CD4-positive, alpha-beta T cell (primary cell): Measurements from ENCODE around the gene SETX. TPM values are rescaled to one million over a fixed set of nuclear protein-coding genes. Genes with fewer than 3 reads are reported as not detected.
A peak's percentile ranks its signal among the peaks of the same experiment; 100 is the strongest.

Source experiments
- ATAC-seq: fragments of 200-7000 bp; cut with Tn5 transposase; one replicate; pipeline ENCODE4 v1.10.0; 2022; ENCODE audit warnings: mild to moderate bottlenecking; ENCODE audit not compliant: poor library complexity
- CTCF ChIA-PET: fragments of 350-600 bp; sonication (Branson Sonifier 250); formaldehyde crosslinking; loops from one replicate; lab custom pipeline; 2021; ENCODE audit warnings: antibody characterized with exemption, inconsistent platforms; lab: Charles Lee
- POLR2A ChIA-PET: fragments of 350-600 bp; sonication (Branson Sonifier 250); formaldehyde crosslinking; loops from one replicate; lab custom pipeline; 2021; ENCODE audit warnings: antibody characterized with exemption, inconsistent platforms; lab: Charles Lee
- DNase-seq, 14 experiments: peaks; one replicate each; pipeline ENCODE4 v3.0.0-alpha.2; 2013 to 2020; ENCODE audit warnings: mixed read lengths in 2 of 14
- H3K27ac ChIP-seq, 2 donors: one replicate each; pipeline versions ENCODE4 v1.5.1 to v1.7.0; 2013; ENCODE audit warnings: low read length in 2 of 2, low read depth in 1 of 2, mild to moderate bottlenecking in 1 of 2
- H3K27me3 ChIP-seq, 2 experiments: 1 replicate in 1 of 2; 2 replicates in 1 of 2; pipeline versions ENCODE4 v1.6.1 to v1.7.0; 2013; ENCODE audit warnings: low read length in 2 of 2, control low read depth in 1 of 2, mild to moderate bottlenecking in 1 of 2, moderate library complexity in 1 of 2; ENCODE audit not compliant: insufficient read depth in 2 of 2, control insufficient read depth in 1 of 2
- H3K36me3 ChIP-seq: one replicate; pipeline ENCODE4 v1.6.1; 2013; ENCODE audit warnings: low read length, control low read depth; ENCODE audit not compliant: insufficient read depth
- H3K4me1 ChIP-seq: one replicate; pipeline ENCODE4 v1.6.1; 2013; ENCODE audit warnings: low read length, control low read depth; ENCODE audit not compliant: insufficient read depth
- H3K4me3 ChIP-seq: one replicate; pipeline ENCODE4 v1.5.1; 2013; ENCODE audit warnings: mild to moderate bottlenecking, low read length, moderate library complexity
- H3K9me3 ChIP-seq, 2 experiments: 1 replicate in 1 of 2; 2 replicates in 1 of 2; pipeline versions ENCODE4 v1.6.1 to v1.7.0; 2013; ENCODE audit warnings: low read length in 2 of 2, mild to moderate bottlenecking in 2 of 2, control low read depth in 1 of 2, moderate library complexity in 1 of 2; ENCODE audit not compliant: control insufficient read depth in 1 of 2, insufficient read depth in 1 of 2
- H3K27ac Mint-ChIP-seq: one replicate; pipeline ENCODE4 v1.8.0; 2020; ENCODE audit warnings: mixed read lengths
- H3K27me3 Mint-ChIP-seq: one replicate; pipeline ENCODE4 v1.8.0; 2021; ENCODE audit warnings: mixed read lengths
- H3K36me3 Mint-ChIP-seq: one replicate; pipeline ENCODE4 v1.8.0; 2021; ENCODE audit warnings: low read depth, mixed read lengths
- H3K4me1 Mint-ChIP-seq: one replicate; pipeline ENCODE4 v1.8.0; 2021; ENCODE audit warnings: low read depth, mixed read lengths
- H3K4me3 Mint-ChIP-seq: one replicate; pipeline ENCODE4 v1.8.0; 2020; ENCODE audit warnings: mild to moderate bottlenecking, mixed read lengths
- H3K9me3 Mint-ChIP-seq: one replicate; pipeline ENCODE4 v1.8.0; 2020; ENCODE audit warnings: mixed read lengths
- intact Hi-C, 2 experiments: fragments of 100-400 bp; cut with DNase I in 1 of 2; cut with micrococcal nuclease in 1 of 2; formaldehyde crosslinking; loops; one replicate each; pipeline versions ENCODE4 v1.15.1 to v1.9.0; 2023 to 2025; cut with DNase I, micrococcal nuclease
- total RNA-seq, 174 experiments: library from RNA in 2 of 174; stranded (reverse) in 2 of 174; gene quantifications; one replicate each; pipeline ENCODE4 v1.2.3 and lab custom pipeline; 2021 to 2026
- TF ChIP-seq, protein P1 (sequence below): fragments of 200-600 bp; IDR thresholded peaks from one replicate; pipeline ENCODE4 v1.8.0; 2022; ENCODE audit warnings: antibody characterized with exemption, mild to moderate bottlenecking

The SETX gene
- total RNA-seq, 2 experiments from 2014 or later = 36.1 to 37.7 TPM

DNA sequence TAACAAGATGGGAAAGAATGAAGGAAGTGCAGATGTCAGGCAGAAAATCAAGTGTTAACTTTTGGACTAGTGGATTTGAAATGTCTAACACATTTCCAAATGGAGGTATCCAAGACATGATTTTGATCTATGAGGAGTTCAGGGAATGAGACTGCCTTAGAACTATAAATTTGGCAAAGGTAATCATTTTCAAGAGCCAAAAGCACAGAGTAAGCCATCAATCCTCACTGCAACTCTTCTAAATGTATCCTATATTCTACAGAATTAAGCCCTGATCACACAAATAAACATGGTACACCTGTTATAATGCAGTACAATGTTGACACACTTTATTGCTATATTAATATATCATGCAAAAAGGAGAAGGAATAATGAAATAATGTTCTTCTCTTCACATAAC, 55.6 kb downstream of the SETX start:
- CTCF ChIA-PET = no interaction called here
- H3K4me3 ChIP-seq = no peak overlapping the region
- ATAC-seq (no peak), DNase-seq (no peak)
- peak overlapping the region; percentile 48 for H3K27ac Mint-ChIP-seq
- H3K27ac ChIP-seq = no peak overlapping the region
- peaks cover 91% of the 10 kb centered on the region for H3K36me3 Mint-ChIP-seq
- H3K9me3 ChIP-seq = no peaks in the 10 kb centered on the region
- no peaks in the 10 kb centered on the region for H3K4me1 ChIP-seq
- H3K27me3 Mint-ChIP-seq = no peaks in the 10 kb centered on the region
- peaks cover 30% of the 10 kb centered on the region for H3K4me1 Mint-ChIP-seq
- no peak overlapping the region for H3K4me3 Mint-ChIP-seq
- H3K36me3 ChIP-seq = peaks cover 80% of the 10 kb centered on the region
- no peaks in the 10 kb centered on the region for H3K9me3 Mint-ChIP-seq
- TF ChIP-seq, protein P1, sequence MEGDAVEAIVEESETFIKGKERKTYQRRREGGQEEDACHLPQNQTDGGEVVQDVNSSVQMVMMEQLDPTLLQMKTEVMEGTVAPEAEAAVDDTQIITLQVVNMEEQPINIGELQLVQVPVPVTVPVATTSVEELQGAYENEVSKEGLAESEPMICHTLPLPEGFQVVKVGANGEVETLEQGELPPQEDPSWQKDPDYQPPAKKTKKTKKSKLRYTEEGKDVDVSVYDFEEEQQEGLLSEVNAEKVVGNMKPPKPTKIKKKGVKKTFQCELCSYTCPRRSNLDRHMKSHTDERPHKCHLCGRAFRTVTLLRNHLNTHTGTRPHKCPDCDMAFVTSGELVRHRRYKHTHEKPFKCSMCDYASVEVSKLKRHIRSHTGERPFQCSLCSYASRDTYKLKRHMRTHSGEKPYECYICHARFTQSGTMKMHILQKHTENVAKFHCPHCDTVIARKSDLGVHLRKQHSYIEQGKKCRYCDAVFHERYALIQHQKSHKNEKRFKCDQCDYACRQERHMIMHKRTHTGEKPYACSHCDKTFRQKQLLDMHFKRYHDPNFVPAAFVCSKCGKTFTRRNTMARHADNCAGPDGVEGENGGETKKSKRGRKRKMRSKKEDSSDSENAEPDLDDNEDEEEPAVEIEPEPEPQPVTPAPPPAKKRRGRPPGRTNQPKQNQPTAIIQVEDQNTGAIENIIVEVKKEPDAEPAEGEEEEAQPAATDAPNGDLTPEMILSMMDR = no peak
- POLR2A ChIA-PET = no interaction called here
- H3K27me3 ChIP-seq = no peaks in the 10 kb centered on the region
- intact Hi-C loops = no loop called here

DNA sequence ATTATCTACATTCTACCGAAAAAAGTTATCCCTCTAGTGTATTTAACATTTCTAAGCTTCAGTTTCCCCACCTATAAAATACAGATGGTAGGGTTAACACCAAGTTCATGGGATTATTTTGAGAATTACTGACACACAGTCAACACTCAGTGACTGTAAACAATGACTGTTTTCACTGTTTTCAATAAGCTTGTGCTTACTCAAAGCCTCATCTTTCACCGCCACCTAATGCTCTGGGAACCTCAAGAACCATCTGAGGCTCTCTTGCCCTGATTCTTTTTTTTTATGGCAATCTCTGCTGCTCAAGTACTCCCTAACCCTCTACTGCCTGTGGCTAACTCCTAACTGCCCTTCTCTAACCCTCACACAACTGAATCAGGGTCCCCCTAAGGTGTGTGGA, 59.6 kb downstream of the SETX start:
- Histone ChIP-seq H3K36me3 (peaks cover 83% of the 10 kb centered on the region), H3K9me3 (no peaks in the 10 kb centered on the region), H3K27ac (no peak overlapping the region), H3K27me3 (no peaks in the 10 kb centered on the region), H3K4me3 (no peak overlapping the region), H3K4me1 (peaks cover 7% of the 10 kb centered on the region)
- no peak for ATAC-seq
- Mint-ChIP-seq H3K4me3 (no peak overlapping the region), H3K9me3 (no peaks in the 10 kb centered on the region), H3K36me3 (peaks cover 78% of the 10 kb centered on the region), H3K4me1 (peaks cover 40% of the 10 kb centered on the region), H3K27ac (peak overlapping the region; percentile 19), H3K27me3 (no peaks in the 10 kb centered on the region)
- POLR2A ChIA-PET = interaction anchor here (0.8 to 1.6 kb wide), 3 partner anchors 13 to 54 kb away, joined by 3 to 4 read pairs (median 3); no protein-coding TSS in a partner anchor
- CTCF ChIA-PET = no interaction called here
- intact Hi-C loops = no loop called here
- no peak for DNase-seq
- TF ChIP-seq, protein P1 = no peak

DNA sequence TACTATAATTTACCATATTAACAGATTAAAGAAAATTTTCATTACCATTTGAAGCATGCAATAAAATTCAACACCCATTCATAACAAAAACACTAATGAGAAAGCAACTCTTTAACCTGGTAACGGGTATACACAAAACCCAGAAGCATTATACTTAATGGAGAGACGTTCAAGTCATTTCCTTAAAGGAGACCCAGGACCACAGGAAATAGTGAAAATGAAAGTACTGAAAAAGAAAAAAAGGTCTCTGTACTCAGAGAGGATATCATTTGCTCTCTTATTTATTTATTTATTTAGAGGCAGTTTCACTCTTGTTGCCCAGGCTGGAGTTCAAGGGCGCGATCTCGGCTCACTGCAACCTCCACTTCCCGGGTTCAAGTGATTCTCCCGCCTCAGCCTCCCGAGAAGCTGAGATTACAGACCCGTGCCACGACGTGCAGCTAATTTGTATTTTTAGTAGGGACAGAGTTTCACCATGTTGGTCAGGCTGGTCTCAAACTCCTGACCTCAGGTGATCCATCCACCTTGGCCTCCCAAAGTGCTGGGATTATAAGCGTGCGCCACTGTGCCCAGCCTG, 61.6 kb downstream of the SETX start:
- no peak overlapping the region for H3K4me3 ChIP-seq
- intact Hi-C loops = no loop called here
- POLR2A ChIA-PET = no interaction called here

More for the DNA sequence above, 61.6 kb downstream of the SETX start:
- no peak overlapping the region for H3K27ac ChIP-seq
- peaks cover 7% of the 10 kb centered on the region for H3K4me1 ChIP-seq
- peaks cover 72% of the 10 kb centered on the region for H3K36me3 Mint-ChIP-seq
- H3K9me3 ChIP-seq = no peaks in the 10 kb centered on the region
- no peaks in the 10 kb centered on the region for H3K27me3 Mint-ChIP-seq
- peaks cover 30% of the 10 kb centered on the region for H3K4me1 Mint-ChIP-seq
- ATAC-seq = peak; percentile 69
- H3K4me3 Mint-ChIP-seq = no peak overlapping the region
- TF ChIP-seq, protein P1 = no peak
- no peaks in the 10 kb centered on the region for H3K27me3 ChIP-seq
- H3K9me3 Mint-ChIP-seq = no peaks in the 10 kb centered on the region
- H3K27ac Mint-ChIP-seq = peak overlapping the region; percentile 75
- CTCF ChIA-PET = interaction anchor here (1.5 kb wide), 1 partner anchor 34 kb away, joined by 3 read pairs; no protein-coding TSS in a partner anchor
- H3K36me3 ChIP-seq = peaks cover 74% of the 10 kb centered on the region
- peak in 3 of 14 experiments; percentile 26 to 60 (median 30) for DNase-seq
